Gastrocnemius medialis (tissue), 4 donors: Measurements from ENCODE around the gene OGN. TPM values are rescaled to one million over a fixed set of nuclear protein-coding genes. Genes with fewer than 3 reads are reported as not detected.

Experiments used
- ATAC-seq, 2 donors: fragments of 150-250 bp; one replicate each; pipeline ENCODE4 v1.9.1; 2016
- DNase-seq, 2 donors: peaks; one replicate each; pipeline ENCODE4 v3.0.0-alpha.2; 2019
- H3K27ac ChIP-seq, 4 donors: fragments of 200-600 bp; sonication (generic); 1 replicate in 1 of 4; 2 replicates in 3 of 4; pipeline ENCODE4 v1.5.1; 2016 to 2018; ENCODE audit warnings: mild to moderate bottlenecking in 2 of 4, moderate library complexity in 1 of 4
- H3K27me3 ChIP-seq, 3 donors: fragments of 200-600 bp; sonication (generic) in 2 of 3; 1 replicate in 1 of 3; 2 replicates in 2 of 3; pipeline versions ENCODE4 v1.5.1 to v1.6.0; 2016 to 2019; ENCODE audit warnings: mild to moderate bottlenecking in 1 of 3, moderate library complexity in 1 of 3
- H3K36me3 ChIP-seq, 2 donors: fragments of 200-600 bp; sonication (generic) in 1 of 2; one replicate each; pipeline ENCODE4 v1.5.1; 2017 to 2018
- H3K4me1 ChIP-seq, 2 donors: fragments of 200-600 bp; sonication (generic) in 1 of 2; one replicate each; pipeline ENCODE4 v1.5.1; 2016 to 2017; ENCODE audit warnings: mild to moderate bottlenecking in 2 of 2
- H3K4me3 ChIP-seq, 4 donors: fragments of 200-600 bp; sonication (generic) in 3 of 4; 1 replicate in 1 of 4; 2 replicates in 3 of 4; pipeline ENCODE4 v1.5.1; 2016 to 2019; ENCODE audit warnings: mild to moderate bottlenecking in 2 of 4
- H3K9me3 ChIP-seq, 3 donors: fragments of 200-600 bp; sonication (generic) in 2 of 3; 1 replicate in 1 of 3; 2 replicates in 2 of 3; pipeline ENCODE4 v1.5.1; 2016 to 2019
- POLR2A ChIP-seq, 2 donors: fragments of 450-650 bp; IDR thresholded peaks; one replicate each; pipeline ENCODE4 v1.6.1; 2017; ENCODE audit warnings: antibody characterized with exemption in 2 of 2, mild to moderate bottlenecking in 2 of 2, moderate library complexity in 2 of 2
- in situ Hi-C, 4 donors: fragments of 200-750 bp; cut with MboI; loops; one replicate each; pipeline versions ENCODE4 v1.15.0 to v1.8.0; 2017; ENCODE audit warnings: low sequenced_read_pairs in 4 of 4
- intact Hi-C: fragments of 100-400 bp; cut with DNase I; formaldehyde crosslinking; loops from one replicate; pipeline ENCODE4 v1.15.1; 2023; ENCODE audit warnings: low total_unique reads
- total RNA-seq, 4 donors: library from RNA; depleted of rRNA; stranded (reverse); fragments of >200 nt; gene quantifications; one replicate each; pipeline versions ENCODE4 v1.1.0 to v1.2.3, GENCODE V29; 2016
- TF ChIP-seq, protein P1 (sequence below), 5 experiments: fragments of 450-650 bp in 3 of 5; fragments of 200-600 bp in 2 of 5; sonication (generic) in 2 of 5; IDR thresholded peaks in 4 of 5; conservative IDR thresholded peaks in 1 of 5; 1 replicate in 4 of 5; 2 replicates in 1 of 5; pipeline ENCODE4 v1.5.1; 2016 to 2019; ENCODE audit warnings: antibody characterized with exemption in 5 of 5, mild to moderate bottlenecking in 3 of 5, moderate library complexity in 3 of 5

OGN gene
- total RNA-seq, 4 donors from 2014 or later: 1.1 to 3.1 (median 1.7) TPM; not detected in 1

DNA sequence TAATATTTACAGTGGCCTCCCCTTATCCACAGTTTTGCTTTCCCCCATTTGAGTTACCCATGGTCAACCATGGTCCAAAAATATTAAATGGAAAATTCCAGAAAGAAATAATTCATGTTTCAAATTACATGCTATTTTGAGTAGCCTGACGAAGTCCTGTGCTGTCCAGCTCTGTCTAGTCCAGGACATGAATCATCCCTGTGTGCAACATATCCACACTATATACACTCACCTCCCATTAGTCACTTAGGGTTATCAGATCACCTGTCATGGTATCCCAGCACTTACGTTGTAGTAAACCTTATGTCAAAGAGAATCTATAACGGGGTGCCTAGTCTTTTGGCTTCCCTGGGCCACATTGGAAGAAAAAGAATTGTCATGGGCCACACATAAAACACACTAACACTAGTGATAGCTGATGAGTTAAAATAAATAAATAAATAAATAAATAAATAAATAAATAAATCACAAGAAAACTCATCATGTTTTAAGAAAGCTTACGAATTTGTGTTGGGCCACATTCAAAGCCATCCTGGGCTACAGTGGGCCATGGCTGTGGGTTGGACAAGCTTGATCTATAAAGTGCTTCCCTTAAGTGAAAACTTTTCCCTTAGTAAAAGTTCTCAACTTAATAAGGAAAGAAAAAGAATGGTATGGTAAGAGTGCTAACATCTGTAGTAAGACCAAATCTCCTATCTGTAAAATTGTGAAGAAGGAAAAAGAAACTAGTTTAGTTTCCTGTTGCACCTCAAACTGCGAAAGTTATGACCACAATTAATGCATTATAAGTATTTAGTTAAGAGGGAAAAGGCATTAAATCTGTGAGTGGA, 35.8 kb upstream of the OGN start:
- H3K4me1 ChIP-seq: peaks cover 5 to 10% of the 10 kb centered on the region in 2 donors
- in situ Hi-C loops (no loop called here), intact Hi-C loops (loop anchor here (10.0 kb wide), 1 partner anchor 95 kb away; no protein-coding TSS in a partner anchor)
- H3K36me3 ChIP-seq: no peaks in the 10 kb centered on the region
- no peaks in the 10 kb centered on the region for H3K9me3 ChIP-seq
- H3K4me3 ChIP-seq: no peak overlapping the region
- TF ChIP-seq, protein P1, sequence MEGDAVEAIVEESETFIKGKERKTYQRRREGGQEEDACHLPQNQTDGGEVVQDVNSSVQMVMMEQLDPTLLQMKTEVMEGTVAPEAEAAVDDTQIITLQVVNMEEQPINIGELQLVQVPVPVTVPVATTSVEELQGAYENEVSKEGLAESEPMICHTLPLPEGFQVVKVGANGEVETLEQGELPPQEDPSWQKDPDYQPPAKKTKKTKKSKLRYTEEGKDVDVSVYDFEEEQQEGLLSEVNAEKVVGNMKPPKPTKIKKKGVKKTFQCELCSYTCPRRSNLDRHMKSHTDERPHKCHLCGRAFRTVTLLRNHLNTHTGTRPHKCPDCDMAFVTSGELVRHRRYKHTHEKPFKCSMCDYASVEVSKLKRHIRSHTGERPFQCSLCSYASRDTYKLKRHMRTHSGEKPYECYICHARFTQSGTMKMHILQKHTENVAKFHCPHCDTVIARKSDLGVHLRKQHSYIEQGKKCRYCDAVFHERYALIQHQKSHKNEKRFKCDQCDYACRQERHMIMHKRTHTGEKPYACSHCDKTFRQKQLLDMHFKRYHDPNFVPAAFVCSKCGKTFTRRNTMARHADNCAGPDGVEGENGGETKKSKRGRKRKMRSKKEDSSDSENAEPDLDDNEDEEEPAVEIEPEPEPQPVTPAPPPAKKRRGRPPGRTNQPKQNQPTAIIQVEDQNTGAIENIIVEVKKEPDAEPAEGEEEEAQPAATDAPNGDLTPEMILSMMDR (IDR thresholded peaks at IDR 0.05 in 4 of 5, conservative IDR thresholded peaks at IDR 0.05 in 1 of 5): no peak
- TF ChIP-seq POLR2A (IDR thresholded peaks at IDR 0.05): no peak
- DNase-seq: peak; percentile 8 to 37
- H3K27ac ChIP-seq: peak overlapping the region in 2 of 4 donors; percentile 13 to 45
- H3K27me3 ChIP-seq: no peaks in the 10 kb centered on the region
- peak; percentile 100 for ATAC-seq

DNA sequence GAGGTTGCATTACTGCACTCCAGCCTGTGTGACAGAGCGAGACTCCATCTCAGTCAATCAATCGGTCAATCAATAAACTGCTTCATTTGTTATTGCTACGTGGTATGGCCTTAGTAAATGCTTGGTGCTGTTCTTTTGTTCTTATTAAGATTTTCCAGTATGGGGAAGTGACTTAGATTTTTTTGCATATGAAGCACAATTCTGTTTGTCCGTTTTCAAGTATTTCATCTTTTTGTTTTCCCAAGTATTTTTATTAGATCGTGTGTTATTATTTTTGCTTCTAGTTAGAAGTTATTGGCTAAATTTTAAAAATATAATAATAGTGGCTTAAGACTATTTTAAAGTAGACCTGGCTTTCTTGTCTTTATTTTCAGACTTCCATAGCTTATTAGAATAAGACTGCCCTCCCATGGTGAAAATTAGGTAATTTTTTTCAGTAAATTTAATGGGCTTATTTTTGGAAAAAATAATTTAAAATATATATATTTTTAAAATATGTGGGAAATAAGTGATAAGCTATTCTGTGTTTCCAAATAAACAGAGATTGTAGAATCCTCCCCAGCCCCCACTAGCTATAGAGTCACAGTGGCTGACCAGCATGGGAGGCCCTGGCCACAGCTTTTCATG, 34.6 kb upstream of the OGN start:
- TF ChIP-seq, protein P1 (IDR thresholded peaks at IDR 0.05 in 4 of 5, conservative IDR thresholded peaks at IDR 0.05 in 1 of 5): no peak
- no peak for TF ChIP-seq POLR2A (IDR thresholded peaks at IDR 0.05)
- Histone ChIP-seq H3K27me3 (no peaks in the 10 kb centered on the region), H3K4me3 (no peak overlapping the region), H3K27ac (peak overlapping the region in 1 of 4 donors; percentile 45), H3K36me3 (no peaks in the 10 kb centered on the region), H3K4me1 (peaks cover 5 to 10% of the 10 kb centered on the region in 2 donors), H3K9me3 (no peaks in the 10 kb centered on the region)
- ATAC-seq: no peak
- in situ Hi-C loops: no loop called here
- DNase-seq: no peak
- intact Hi-C loops: loop anchor here (10.0 kb wide), 1 partner anchor 94 kb away; no protein-coding TSS in a partner anchor

DNA sequence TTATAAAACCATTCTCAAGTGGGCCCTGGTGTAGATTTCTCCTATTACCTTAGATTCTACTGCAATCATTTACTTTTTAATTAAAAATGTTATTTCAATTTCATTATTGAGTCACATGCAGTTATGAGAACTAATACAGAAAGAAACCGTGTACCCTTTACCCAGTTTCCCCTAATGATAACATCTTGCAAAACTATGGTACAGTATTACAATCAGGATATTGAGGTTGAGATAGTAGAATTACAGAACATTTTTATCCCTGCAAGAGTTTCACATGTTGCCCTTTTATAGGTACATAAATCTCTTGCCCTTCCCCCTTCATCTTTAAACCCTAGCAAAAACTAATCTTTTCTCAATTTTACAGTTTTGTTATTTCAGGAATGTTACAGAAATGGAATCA, 30.9 kb upstream of the OGN start:
- ATAC-seq (no peak), DNase-seq (no peak)
- H3K4me1 ChIP-seq: peaks cover under 1 to 10% of the 10 kb centered on the region in 2 donors
- no peak for TF ChIP-seq POLR2A (IDR thresholded peaks at IDR 0.05)
- TF ChIP-seq, protein P1 (IDR thresholded peaks at IDR 0.05 in 4 of 5, conservative IDR thresholded peaks at IDR 0.05 in 1 of 5): no peak
- intact Hi-C loops (loop anchor here (10.0 kb wide), 1 partner anchor 90 kb away; no protein-coding TSS in a partner anchor), in situ Hi-C loops (no loop called here)
- no peak overlapping the region for H3K4me3 ChIP-seq
- no peaks in the 10 kb centered on the region for H3K9me3 ChIP-seq
- H3K27me3 ChIP-seq: no peaks in the 10 kb centered on the region
- H3K27ac ChIP-seq: no peak overlapping the region
- no peaks in the 10 kb centered on the region for H3K36me3 ChIP-seq

DNA sequence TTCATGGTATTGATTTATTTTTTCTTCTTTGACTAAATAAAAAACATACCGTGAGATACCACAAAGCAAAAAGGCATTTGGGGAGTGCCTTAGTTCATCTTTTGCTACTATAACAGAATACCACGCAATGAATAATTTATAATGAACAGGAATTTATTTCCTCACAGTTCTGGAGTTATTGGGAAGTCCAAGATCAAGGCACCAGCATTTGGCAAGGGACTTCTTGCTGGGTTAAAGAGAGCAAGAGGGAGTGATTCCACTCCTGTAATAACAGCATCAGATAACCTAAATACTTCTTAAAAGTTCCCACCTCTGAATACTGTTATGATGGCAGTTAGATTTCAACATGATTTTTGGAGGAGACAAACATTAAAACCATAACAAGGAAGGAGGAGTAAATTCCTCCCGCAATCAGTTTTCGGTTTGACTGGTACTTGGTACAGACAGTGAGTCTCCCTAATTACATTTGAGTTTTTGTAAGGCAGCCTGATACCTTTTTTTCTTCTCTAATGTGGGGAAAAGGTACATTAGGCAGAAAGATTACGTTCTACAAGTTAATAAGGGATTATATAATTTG, 28.7 kb upstream of the OGN start:
- TF ChIP-seq POLR2A (IDR thresholded peaks at IDR 0.05): no peak
- TF ChIP-seq, protein P1 (IDR thresholded peaks at IDR 0.05 in 4 of 5, conservative IDR thresholded peaks at IDR 0.05 in 1 of 5): no peak
- in situ Hi-C loops (loop anchor here in 1 of 4 donors (5.0 kb wide), 1 partner anchor 86 kb away; no protein-coding TSS in a partner anchor), intact Hi-C loops (loop anchor here (10.0 kb wide), 1 partner anchor 88 kb away; no protein-coding TSS in a partner anchor)

More for the DNA sequence above, 28.7 kb upstream of the OGN start:
- DNase-seq (no peak), ATAC-seq (no peak)
- Histone ChIP-seq H3K4me3 (no peak overlapping the region), H3K9me3 (no peaks in the 10 kb centered on the region), H3K27me3 (no peaks in the 10 kb centered on the region), H3K4me1 (no peaks in the 10 kb centered on the region), H3K27ac (no peak overlapping the region), H3K36me3 (no peaks in the 10 kb centered on the region)
